ENCODE results near the gene MYMK. TPM values are rescaled to one million over a fixed set of nuclear protein-coding genes. Genes with fewer than 3 reads are reported as not detected.

The MYMK gene
- total RNA-seq, 1 experiment from 2014 or later: not detected

- DNase-seq (ENCODE audit: low read depth): no peak
Measured at GRCh38 chr9:133468374-133468773, 56.4 kb downstream of the MYMK start.

- no peak for DNase-seq (ENCODE audit: low read depth)
Measured at GRCh38 chr9:133467101-133467500, 57.7 kb downstream of the MYMK start.

- no peak for DNase-seq (ENCODE audit: low read depth)
Measured at GRCh38 chr9:133465984-133466383, 58.8 kb downstream of the MYMK start.

GRCh38 chr9:133464638-133465037, 60.1 kb downstream of the MYMK start:
- no peak for DNase-seq (ENCODE audit: low read depth)

Other genes starting within 250 kb of the MYMK start
- not detected in 2 replicates for gene ABO, start 249.8 kb downstream of the MYMK start, total RNA-seq (2014; rRNA removed; shearing (Covaris generic))
- 4.6 and 11.2 TPM in 2 replicates for gene SURF6, start 188.8 kb downstream of the MYMK start, total RNA-seq (2014; rRNA removed; shearing (Covaris generic))
- gene MED22, start 176.8 kb downstream of the MYMK start, total RNA-seq (2014; rRNA removed; shearing (Covaris generic)): 13.8 and 15.2 TPM in 2 replicates
- gene RPL7A, start 176.7 kb downstream of the MYMK start, total RNA-seq (2014; rRNA removed; shearing (Covaris generic)): 1,811 and 1,953 TPM in 2 replicates
- gene SURF1, start 168.5 kb downstream of the MYMK start, total RNA-seq (2014; rRNA removed; shearing (Covaris generic)): 13.3 and 15.9 TPM in 2 replicates
- 15.0 and 15.7 TPM in 2 replicates for gene SURF2, start 168.4 kb downstream of the MYMK start, total RNA-seq (2014; rRNA removed; shearing (Covaris generic))
- 188 and 217 TPM in 2 replicates for gene SURF4, start 148.9 kb downstream of the MYMK start, total RNA-seq (2014; rRNA removed; shearing (Covaris generic))
- 1.5 and 1.7 TPM in 2 replicates for gene STKLD1, start 148.6 kb downstream of the MYMK start, total RNA-seq (2014; rRNA removed; shearing (Covaris generic))
- gene REXO4, start 106.9 kb downstream of the MYMK start, total RNA-seq (2014; rRNA removed; shearing (Covaris generic)): 9.0 and 9.5 TPM in 2 replicates
- not detected in 2 replicates for gene ADAMTS13, start 102.6 kb downstream of the MYMK start, total RNA-seq (2014; rRNA removed; shearing (Covaris generic))
- 2.4 TPM in 2 replicates for gene CACFD1, start 65.0 kb downstream of the MYMK start, total RNA-seq (2014; rRNA removed; shearing (Covaris generic))
- 15.4 and 23.7 TPM in 2 replicates for gene SLC2A6, start 45.9 kb downstream of the MYMK start, total RNA-seq (2014; rRNA removed; shearing (Covaris generic))
- gene ADAMTSL2, start 9.7 kb upstream of the MYMK start, total RNA-seq (2014; rRNA removed; shearing (Covaris generic)): 6.6 and 9.7 TPM in 2 replicates
- gene FAM163B, start 84.4 kb upstream of the MYMK start, total RNA-seq (2014; rRNA removed; shearing (Covaris generic)): 1.1 and 1.2 TPM in 2 replicates
- not detected in 2 replicates for gene DBH, start 111.4 kb upstream of the MYMK start, total RNA-seq (2014; rRNA removed; shearing (Covaris generic))
- gene SARDH, start 213.4 kb upstream of the MYMK start, total RNA-seq (2014; rRNA removed; shearing (Covaris generic)): 1.8 and 1.9 TPM in 2 replicates